ENCODE results near the gene PLOD1. TPM values are rescaled to one million over a fixed set of nuclear protein-coding genes. Genes with fewer than 3 reads are reported as not detected.

Gene PLOD1
- total and polyA plus RNA-seq, 2 of the 13 experiments (the other 11 are each of a cell fraction or from before 2014, with no cell fraction given), result 70.1 to 318 TPM

- TF ChIP-seq ARID3A (IDR thresholded peaks at IDR 0.05; ENCODE audit: low read depth, low read length) (peak; percentile 70; the same call in 1 of the 2 replicates), MZF1 (CRISPR knock-in tag; IDR thresholded peaks at IDR 0.05; ENCODE audit: borderline replicate concordance) (no peak), MXD3 (CRISPR knock-in tag; IDR thresholded peaks at IDR 0.05) (no peak), ZNF430 (CRISPR knock-in tag; IDR thresholded peaks at IDR 0.05) (0 out of 2 replicates have a peak, but pooled peaks have one; percentile 58), ZGPAT (CRISPR knock-in tag; IDR thresholded peaks at IDR 0.05) (peak; percentile 58; the same call in 1 of the 2 replicates), HOXA3 (CRISPR knock-in tag; IDR thresholded peaks at IDR 0.05) (peak; percentile 48; the same call in 1 of the 2 replicates), KDM1A (CRISPR knock-in tag; IDR thresholded peaks at IDR 0.05) (peak; percentile 98), CHD4 (IDR thresholded peaks at IDR 0.05; ENCODE audit: borderline replicate concordance, low read length) (peak; percentile 99), HDAC2 (CRISPR knock-in tag; IDR thresholded peaks at IDR 0.05) (peak; percentile 53; the same call in 1 of the 2 replicates), ZNF33B (CRISPR knock-in tag; IDR thresholded peaks at IDR 0.05) (no peak), ZNF670 (CRISPR knock-in tag; IDR thresholded peaks at IDR 0.05; ENCODE audit: borderline replicate concordance) (0 out of 2 replicates have a peak, but pooled peaks have one; percentile 35), RXRB (CRISPR knock-in tag; IDR thresholded peaks at IDR 0.05; ENCODE audit: borderline replicate concordance) (peak; percentile 50; the same call in 1 of the 2 replicates), MIXL1 (CRISPR knock-in tag; IDR thresholded peaks at IDR 0.05) (peak; percentile 58; the same call in 1 of the 2 replicates), FOXA3 (CRISPR knock-in tag; IDR thresholded peaks at IDR 0.05) (0 out of 2 replicates have a peak, but pooled peaks have one; percentile 22), SOX13 (IDR thresholded peaks at IDR 0.05) (no peak), SOX13 (CRISPR knock-in tag; conservative IDR thresholded peaks at IDR 0.05 in 1 of 2, IDR thresholded peaks at IDR 0.05 in 1 of 2) (0 out of 4 replicates have a peak, but pooled peaks of 1 of the 2 experiments have one; percentile 8), ZNF768 (CRISPR knock-in tag; IDR thresholded peaks at IDR 0.05) (peak; percentile 97), ZMYM3 (CRISPR knock-in tag; IDR thresholded peaks at IDR 0.05) (peak; percentile 100), RXRA (CRISPR knock-in tag; IDR thresholded peaks at IDR 0.05) (0 out of 2 replicates have a peak, but pooled peaks have one; percentile 47), ZBTB26 (CRISPR knock-in tag; IDR thresholded peaks at IDR 0.05; ENCODE audit: borderline replicate concordance) (no peak), ZNF263 (CRISPR knock-in tag; IDR thresholded peaks at IDR 0.05) (no peak), ZNF788 (CRISPR knock-in tag; IDR thresholded peaks at IDR 0.05; ENCODE audit: borderline replicate concordance) (peak; percentile 55; the same call in 1 of the 2 replicates), ADNP (CRISPR knock-in tag; IDR thresholded peaks at IDR 0.05) (peak; percentile 91), RARA (CRISPR knock-in tag; IDR thresholded peaks at IDR 0.05) (peak; percentile 32; the same call in 1 of the 2 replicates), ERF (CRISPR knock-in tag; IDR thresholded peaks at IDR 0.05) (peak; percentile 52; the same call in 1 of the 2 replicates)
Measured at GRCh38 chr1:11940260-11940921, 5.9 kb downstream of the PLOD1 start (continued).
